Breast epithelium (tissue), 3 donors: Measurements from ENCODE around the gene PRPF6.

ENCODE experiments used
- CTCF ChIP-seq, 3 donors: fragments of 450-650 bp; IDR thresholded peaks; one replicate each; pipeline ENCODE4 v1.5.1; 2016 to 2017; ENCODE audit warnings: antibody characterized with exemption in 3 of 3, mild to moderate bottlenecking in 3 of 3, moderate library complexity in 3 of 3
- POLR2A ChIP-seq: fragments of 450-650 bp; IDR thresholded peaks from one replicate; pipeline ENCODE4 v1.6.1; 2016; ENCODE audit warnings: antibody characterized with exemption, mild to moderate bottlenecking, moderate library complexity

- TF ChIP-seq POLR2A, result no peak
- TF ChIP-seq CTCF (IDR thresholded peaks at IDR 0.05), result no peak
Measured at GRCh38 chr20:63978319-63979228, 2.4 kb upstream of the PRPF6 start.
